Natural killer cell (primary cell): ENCODE measurements around the gene ATF6. TPM values are rescaled to one million over a fixed set of nuclear protein-coding genes. Genes with fewer than 3 reads are reported as not detected.
"Not testable (repeated sequence)": the region's sequence is repeated elsewhere in the genome, so short reads cannot be mapped to it uniquely, and the experiment has no call there.

Experiments used
- ATAC-seq, 3 donors: fragments of 150-1000 bp in 2 of 3; fragments of 200-7000 bp in 1 of 3; cut with Tn5 transposase; 1 replicate in 1 of 3; 2 replicates in 2 of 3; pipeline ENCODE4 v1.10.0; 2021; ENCODE audit warnings: mild to moderate bottlenecking in 2 of 3, moderate library complexity in 2 of 3
- DNase-seq, 2 donors: peaks; one replicate each; pipeline versions ENCODE4 v3.0.0 to v3.0.0-alpha.2; 2013 to 2021; ENCODE audit warnings: mixed read lengths in 1 of 2
- H3K27ac ChIP-seq: one replicate; pipeline ENCODE4 v1.5.1; 2013; ENCODE audit warnings: mild to moderate bottlenecking, low read length
- H3K27me3 ChIP-seq: one replicate; pipeline ENCODE4 v1.6.1; 2013; ENCODE audit warnings: low read length; ENCODE audit not compliant: control insufficient read depth, insufficient read depth
- H3K36me3 ChIP-seq: one replicate; pipeline ENCODE4 v1.6.1; 2013; ENCODE audit warnings: low read length; ENCODE audit not compliant: control insufficient read depth, insufficient read depth
- H3K4me1 ChIP-seq: one replicate; pipeline ENCODE4 v1.6.1; 2013; ENCODE audit warnings: low read length; ENCODE audit not compliant: control insufficient read depth, insufficient read depth
- H3K4me3 ChIP-seq: one replicate; pipeline ENCODE4 v1.5.1; 2013; ENCODE audit warnings: low read length
- H3K9me3 ChIP-seq: one replicate; pipeline ENCODE4 v1.6.1; 2013; ENCODE audit warnings: low read length; ENCODE audit not compliant: control insufficient read depth, insufficient read depth
- H3K27ac Mint-ChIP-seq, 2 donors: one replicate each; pipeline ENCODE4 v1.8.0; 2022; ENCODE audit warnings: mild to moderate bottlenecking in 2 of 2, mixed read lengths in 2 of 2, moderate library complexity in 1 of 2
- H3K27me3 Mint-ChIP-seq, 2 donors: one replicate each; pipeline ENCODE4 v1.8.0; 2022; ENCODE audit warnings: low read depth in 2 of 2, mixed read lengths in 2 of 2
- H3K36me3 Mint-ChIP-seq: one replicate; pipeline ENCODE4 v1.8.0; 2022; ENCODE audit warnings: mixed read lengths
- H3K4me1 Mint-ChIP-seq, 2 donors: one replicate each; pipeline ENCODE4 v1.8.0; 2022; ENCODE audit warnings: mixed read lengths in 2 of 2
- H3K4me3 Mint-ChIP-seq: one replicate; pipeline ENCODE4 v1.8.0; 2022; ENCODE audit warnings: mild to moderate bottlenecking, moderate library complexity, mixed read lengths
- H3K9me3 Mint-ChIP-seq, 2 donors: one replicate each; pipeline ENCODE4 v1.8.0; 2022; ENCODE audit warnings: mixed read lengths in 2 of 2
- WGBS: methylation state at CpG from one replicate; pipeline ENCODE4 v1.1.7; 2013; ENCODE audit warnings: missing lambda C conversion rate; ENCODE audit not compliant: insufficient coverage; 5-methylcytosine and 5-hydroxymethylcytosine counted together
- intact Hi-C: fragments of 100-400 bp; cut with micrococcal nuclease; formaldehyde crosslinking; loops from one replicate; pipeline ENCODE4 v1.14.2; 2022
- total RNA-seq, 4 donors: library from RNA; stranded (reverse); fragments of 120-200 nt in 1 of 4; gene quantifications; one replicate each; pipeline versions ENCODE4 v1.2.3 to v1.2.4, GENCODE V29; 2013 to 2022
- TF ChIP-seq, protein P1 (sequence below): fragments of 200-600 bp; IDR thresholded peaks from one replicate; pipeline ENCODE4 v1.8.0; 2022; ENCODE audit warnings: antibody characterized with exemption

The ATF6 gene
- total RNA-seq, 3 donors from 2014 or later (not counting 1 experiment from before 2014, with no cell fraction given), result 16.8 to 25.0 (median 21.8) TPM

GRCh38 chr1:161801955-161802354, 35.8 kb downstream of the ATF6 start:
- H3K4me3 Mint-ChIP-seq, result no peak overlapping the region
- H3K36me3 Mint-ChIP-seq, result peaks cover 13% of the 10 kb centered on the region
- no peaks in the 10 kb centered on the region for H3K4me1 ChIP-seq
- H3K27me3 ChIP-seq, result no peaks in the 10 kb centered on the region
- TF ChIP-seq, protein P1, sequence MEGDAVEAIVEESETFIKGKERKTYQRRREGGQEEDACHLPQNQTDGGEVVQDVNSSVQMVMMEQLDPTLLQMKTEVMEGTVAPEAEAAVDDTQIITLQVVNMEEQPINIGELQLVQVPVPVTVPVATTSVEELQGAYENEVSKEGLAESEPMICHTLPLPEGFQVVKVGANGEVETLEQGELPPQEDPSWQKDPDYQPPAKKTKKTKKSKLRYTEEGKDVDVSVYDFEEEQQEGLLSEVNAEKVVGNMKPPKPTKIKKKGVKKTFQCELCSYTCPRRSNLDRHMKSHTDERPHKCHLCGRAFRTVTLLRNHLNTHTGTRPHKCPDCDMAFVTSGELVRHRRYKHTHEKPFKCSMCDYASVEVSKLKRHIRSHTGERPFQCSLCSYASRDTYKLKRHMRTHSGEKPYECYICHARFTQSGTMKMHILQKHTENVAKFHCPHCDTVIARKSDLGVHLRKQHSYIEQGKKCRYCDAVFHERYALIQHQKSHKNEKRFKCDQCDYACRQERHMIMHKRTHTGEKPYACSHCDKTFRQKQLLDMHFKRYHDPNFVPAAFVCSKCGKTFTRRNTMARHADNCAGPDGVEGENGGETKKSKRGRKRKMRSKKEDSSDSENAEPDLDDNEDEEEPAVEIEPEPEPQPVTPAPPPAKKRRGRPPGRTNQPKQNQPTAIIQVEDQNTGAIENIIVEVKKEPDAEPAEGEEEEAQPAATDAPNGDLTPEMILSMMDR, result no peak
- H3K27ac Mint-ChIP-seq, result no peak overlapping the region
- intact Hi-C loops, result no loop called here
- H3K9me3 ChIP-seq, result no peaks in the 10 kb centered on the region
- peaks cover 45% of the 10 kb centered on the region for H3K36me3 ChIP-seq
- H3K9me3 Mint-ChIP-seq, result no peaks in the 10 kb centered on the region
- no peaks in the 10 kb centered on the region for H3K27me3 Mint-ChIP-seq
- ATAC-seq (no peak), DNase-seq (no peak)
- H3K27ac ChIP-seq, result no peak overlapping the region
- H3K4me3 ChIP-seq, result no peak overlapping the region
- 81% methylated on average over 6 of the region's 7 CpGs for WGBS
- H3K4me1 Mint-ChIP-seq, result peaks cover 4 to 19% of the 10 kb centered on the region in 2 donors

DNA sequence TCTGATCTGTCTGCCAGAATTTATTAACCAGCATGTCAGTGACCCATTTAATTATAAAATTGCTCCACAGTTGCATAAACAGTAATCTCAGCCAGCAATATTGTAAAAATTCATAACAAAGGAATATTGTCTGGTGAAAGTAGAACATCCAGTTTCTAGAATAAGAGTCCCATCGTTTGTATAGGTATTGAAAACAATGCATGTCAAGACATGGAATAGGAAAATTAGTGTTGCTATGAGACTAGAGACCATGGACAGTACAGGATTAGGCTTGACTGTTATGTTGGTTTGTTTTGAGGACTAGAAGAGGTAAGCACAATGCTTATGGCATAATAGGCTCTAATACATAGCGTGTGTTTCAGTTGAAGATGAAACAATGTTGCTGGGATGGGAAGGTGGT, 37.1 kb downstream of the ATF6 start:
- Mint-ChIP-seq H3K27ac (no peak overlapping the region), H3K36me3 (peaks cover 1% of the 10 kb centered on the region), H3K9me3 (no peaks in the 10 kb centered on the region), H3K4me3 (no peak overlapping the region), H3K4me1 (peaks cover 4 to 22% of the 10 kb centered on the region in 2 donors), H3K27me3 (no peaks in the 10 kb centered on the region)
- intact Hi-C loops, result no loop called here
- Histone ChIP-seq H3K27ac (no peak overlapping the region), H3K4me1 (no peaks in the 10 kb centered on the region), H3K9me3 (no peaks in the 10 kb centered on the region), H3K4me3 (no peak overlapping the region), H3K27me3 (no peaks in the 10 kb centered on the region), H3K36me3 (peaks cover 37% of the 10 kb centered on the region)
- DNase-seq (no peak), ATAC-seq (no peak)
- TF ChIP-seq, protein P1, result no peak
- WGBS, result 97% methylated on average over 2 of the region's 2 CpGs

DNA sequence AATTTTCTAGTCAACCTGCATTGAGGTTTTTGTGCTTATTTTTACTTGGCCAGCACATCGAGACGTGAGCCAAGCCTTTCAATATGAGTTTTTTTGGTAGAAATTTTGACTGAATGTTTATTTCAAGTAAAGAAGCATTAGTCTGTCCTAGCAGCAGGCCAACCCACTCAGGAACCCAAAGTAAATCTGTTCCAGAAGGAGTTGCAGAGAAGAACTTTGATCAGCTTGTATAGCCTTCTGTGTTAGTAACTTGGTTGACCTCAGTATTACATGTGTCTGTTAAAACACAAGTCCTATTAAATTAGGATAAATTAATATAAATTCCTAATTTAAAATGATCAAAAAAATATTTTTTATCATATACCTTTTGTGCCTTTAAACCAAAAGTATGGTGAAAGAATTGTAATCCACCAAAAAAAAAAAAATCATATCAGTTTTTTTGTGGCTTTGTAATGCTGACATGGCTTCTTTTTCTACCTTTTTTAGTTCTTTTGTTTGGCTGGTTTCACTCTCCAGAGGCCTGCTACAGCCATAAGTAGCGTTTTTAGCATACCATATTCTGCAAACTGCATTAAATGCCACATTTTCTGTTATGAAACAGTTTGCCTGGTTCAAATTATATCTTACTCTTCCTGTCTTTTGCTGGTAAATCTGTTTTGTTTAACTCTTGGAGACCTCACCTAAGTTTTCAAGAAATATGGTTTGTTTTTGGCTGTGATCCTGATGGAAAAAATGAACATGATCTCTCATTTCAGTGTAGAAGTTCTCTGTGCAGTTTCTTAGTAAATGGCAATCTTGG, 39.5 kb downstream of the ATF6 start:
- intact Hi-C loops, result no loop called here
- TF ChIP-seq, protein P1, result no peak
- Mint-ChIP-seq H3K9me3 (peaks cover under 1 to 4% of the 10 kb centered on the region in 2 donors), H3K4me3 (no peak overlapping the region), H3K4me1 (peaks cover 4 to 20% of the 10 kb centered on the region in 2 donors), H3K27me3 (no peaks in the 10 kb centered on the region), H3K27ac (no peak overlapping the region), H3K36me3 (peaks cover 15% of the 10 kb centered on the region)
- Histone ChIP-seq H3K9me3 (peaks cover 4% of the 10 kb centered on the region), H3K4me3 (no peak overlapping the region), H3K27me3 (no peaks in the 10 kb centered on the region), H3K27ac (no peak overlapping the region), H3K4me1 (no peaks in the 10 kb centered on the region), H3K36me3 (peaks cover 32% of the 10 kb centered on the region)
- WGBS, result 90% methylated on average over 3 of the region's 3 CpGs
- ATAC-seq, result no peak
- no peak for DNase-seq

DNA sequence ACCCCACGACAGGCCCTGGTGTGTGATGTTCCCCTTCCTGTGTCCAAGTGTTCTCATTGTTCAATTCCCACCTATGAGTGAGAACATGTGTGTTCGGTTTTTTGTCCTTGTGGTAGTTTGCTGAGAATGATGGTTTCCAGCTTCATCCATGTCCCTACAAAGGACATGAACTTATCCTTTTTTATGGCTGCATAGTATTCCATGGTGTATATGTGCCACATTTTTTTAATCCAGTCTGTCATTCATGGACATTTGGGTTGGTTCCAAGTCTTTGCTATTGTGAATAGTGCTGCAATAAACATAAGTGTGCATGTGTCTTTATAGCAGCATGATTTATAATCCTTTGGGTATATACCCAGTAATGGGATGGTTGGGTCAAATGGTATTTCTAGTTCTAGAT, 43.1 kb downstream of the ATF6 start:
- H3K36me3 ChIP-seq, result peaks cover 29% of the 10 kb centered on the region
- H3K27ac Mint-ChIP-seq, H3K4me1 ChIP-seq, H3K27me3 Mint-ChIP-seq, DNase-seq, H3K4me3 Mint-ChIP-seq, H3K4me3 ChIP-seq, H3K27me3 ChIP-seq, H3K9me3 Mint-ChIP-seq, H3K27ac ChIP-seq, intact Hi-C loops, ATAC-seq, H3K9me3 ChIP-seq: not testable (repeated sequence)
- WGBS, result 100% methylated on average over 1 of the region's 2 CpGs
- Mint-ChIP-seq H3K36me3 (peaks cover 20% of the 10 kb centered on the region), H3K4me1 (peaks cover 4 to 21% of the 10 kb centered on the region in 2 donors)

- ATAC-seq, H3K9me3 ChIP-seq, H3K4me3 Mint-ChIP-seq, H3K27ac Mint-ChIP-seq, H3K4me3 ChIP-seq, H3K27me3 Mint-ChIP-seq, H3K9me3 Mint-ChIP-seq, H3K27ac ChIP-seq, H3K27me3 ChIP-seq, DNase-seq, intact Hi-C loops, H3K4me1 ChIP-seq: not testable (repeated sequence)
- WGBS, result no CpG with 5 or more reads among the region's 1 CpG
- Mint-ChIP-seq H3K36me3 (peaks cover 20% of the 10 kb centered on the region), H3K4me1 (peaks cover 4 to 18% of the 10 kb centered on the region in 2 donors)
- H3K36me3 ChIP-seq, result peaks cover 31% of the 10 kb centered on the region
Measured at GRCh38 chr1:161809656-161810055, 43.5 kb downstream of the ATF6 start.
